CD4-positive, alpha-beta T cell treated with Interleukin-15 for 1 hour (primary cell): Measurements from ENCODE around the gene KRTAP12-3.
"Not testable (repeated sequence)": the region's sequence is repeated elsewhere in the genome, so short reads cannot be mapped to it uniquely, and the experiment has no call there.

Experiments used
- DNase-seq: peaks from one replicate; pipeline ENCODE4 v3.0.0-alpha.2; 2020

The KRTAP12-3 gene, protein sequence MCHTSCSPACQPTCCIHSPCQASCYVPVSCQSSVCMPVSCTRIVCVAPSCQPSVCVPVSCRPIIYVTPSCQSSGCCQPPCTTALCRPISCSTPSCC

GRCh38 chr21:44657635-44658540, at the start of gene KRTAP12-3:
TSS of gene KRTAP12-3 (plus strand) at chr21:44657932. CDS start at chr21:44657980, 48 bp downstream.
- DNase-seq = peak; percentile 65

- no peak for DNase-seq
Observed at GRCh38 chr21:44609193-44609592, 48.5 kb upstream of the KRTAP12-3 start.

DNA sequence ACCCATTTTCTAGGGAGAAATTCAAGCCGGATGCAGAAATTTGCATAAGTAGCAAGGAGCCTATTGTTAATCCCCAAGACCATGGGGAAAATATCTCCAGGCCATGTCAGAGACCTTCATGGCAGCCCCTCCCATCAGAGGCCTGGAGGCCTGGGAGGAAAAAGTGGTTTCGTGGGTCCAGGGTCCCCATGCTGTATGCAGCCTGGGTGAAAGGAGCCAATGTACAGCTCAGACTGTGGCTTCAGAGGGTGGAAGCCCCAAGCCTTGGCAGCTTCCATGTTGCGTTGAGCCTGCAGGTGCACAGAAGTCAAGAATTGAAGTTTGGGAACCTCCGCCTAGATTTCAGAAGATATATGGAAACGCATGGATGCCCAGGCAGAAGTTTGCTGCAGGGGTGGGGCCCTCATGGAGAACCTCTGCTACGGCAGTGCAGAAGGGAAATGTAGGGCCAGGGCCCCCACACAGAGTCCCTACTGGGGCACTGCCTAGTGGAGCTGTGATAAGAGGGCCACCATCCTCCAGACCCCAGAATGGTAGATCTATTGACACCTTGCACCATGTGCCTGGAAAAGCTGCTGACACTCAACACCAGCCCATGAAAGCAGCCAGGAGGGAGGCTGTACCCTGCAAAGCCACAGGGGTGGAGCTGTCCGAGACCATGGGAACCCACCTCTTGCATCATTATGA, 47.4 kb upstream of the KRTAP12-3 start:
- DNase-seq = not testable (repeated sequence)

DNA sequence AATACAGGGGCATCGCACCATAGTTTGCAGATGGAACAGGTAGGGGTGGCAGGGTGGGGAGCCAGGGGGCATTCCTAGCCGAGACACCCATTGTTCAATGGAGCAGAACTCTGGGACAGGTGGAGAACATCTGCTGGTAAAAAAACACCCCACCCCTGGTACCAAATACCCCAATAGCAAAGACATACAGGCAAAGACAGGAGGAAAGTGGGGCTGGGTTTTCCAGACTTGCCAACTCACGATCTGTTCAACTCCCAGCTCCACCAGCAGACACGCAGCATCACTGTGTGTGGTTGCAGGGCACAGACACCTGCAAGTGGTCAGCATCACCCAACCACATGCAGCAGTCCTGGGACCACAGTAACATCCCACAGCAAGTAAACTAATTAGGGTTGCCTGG, 46.2 kb upstream of the KRTAP12-3 start:
- DNase-seq = no peak

DNA sequence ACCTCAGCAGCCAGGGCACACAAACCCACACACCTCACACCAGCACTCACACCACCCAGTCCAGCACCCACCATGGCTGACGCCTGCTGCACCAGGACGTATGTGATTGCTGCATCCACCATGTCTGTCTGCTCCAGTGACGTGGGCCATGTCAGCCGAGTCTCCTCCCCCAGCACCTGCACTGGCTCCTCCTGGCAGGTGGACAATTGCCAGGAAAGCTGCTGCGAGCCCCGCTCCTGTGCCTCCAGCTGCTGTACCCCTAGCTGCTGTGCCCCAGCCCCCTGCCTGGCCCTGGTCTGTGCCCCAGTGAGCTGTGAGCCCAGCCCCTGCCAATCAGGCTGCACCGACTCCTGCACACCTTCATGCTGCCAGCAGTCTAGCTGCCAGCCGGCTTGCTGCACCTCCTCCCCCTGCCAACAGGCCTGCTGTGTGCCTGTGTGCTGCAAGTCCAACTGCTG, 45.7 kb upstream of the KRTAP12-3 start, which contains the start of gene KRTAP10-8:
TSS of gene KRTAP10-8 (plus strand) at position 51 of the 458 bp plus-strand sequence. CDS start at position 73, 22 bp downstream.
- DNase-seq = no peak

GRCh38 chr21:44612669-44613229, 45.0 kb upstream of the KRTAP12-3 start:
- DNase-seq = no peak

DNA sequence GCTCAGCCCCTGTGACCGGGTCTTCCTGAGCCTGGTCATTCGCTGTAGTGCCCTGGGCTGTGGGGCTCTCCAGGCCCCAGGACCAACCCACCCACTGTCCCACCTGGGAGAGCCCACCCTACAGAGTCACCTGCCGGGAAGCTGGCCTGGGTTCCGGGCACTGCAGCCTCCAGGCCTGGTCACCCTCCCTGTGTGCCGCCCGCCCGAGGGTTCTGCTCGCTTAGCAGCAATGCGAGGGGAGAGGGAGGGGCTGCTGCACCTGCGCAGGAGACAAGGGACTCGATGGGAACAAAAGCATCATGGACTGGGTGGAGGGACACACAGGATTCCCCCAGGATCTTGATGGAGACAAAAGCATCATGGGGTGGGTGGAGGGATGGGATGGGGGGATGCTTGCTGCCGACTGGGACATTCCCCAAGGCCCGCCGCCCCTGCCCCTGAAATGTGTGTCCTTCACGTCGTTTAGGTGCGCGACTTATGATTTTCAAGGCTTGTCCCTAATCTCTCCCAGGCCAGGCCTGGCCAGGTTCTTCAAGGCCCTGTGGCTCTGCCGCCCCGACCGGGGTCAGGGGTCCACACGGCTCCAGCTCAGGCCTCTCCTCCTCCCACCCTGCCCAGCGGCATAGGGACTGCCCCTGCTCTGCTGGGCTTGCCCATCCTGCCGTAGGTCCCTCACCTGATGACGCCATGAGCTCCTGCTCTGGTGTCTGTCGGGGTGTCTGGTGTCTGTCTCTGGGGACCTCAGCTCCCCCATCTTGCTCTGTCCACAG, 44.2 kb upstream of the KRTAP12-3 start:
- no peak for DNase-seq

- DNase-seq = no peak
Observed at GRCh38 chr21:44614161-44614631, 43.5 kb upstream of the KRTAP12-3 start.

DNA sequence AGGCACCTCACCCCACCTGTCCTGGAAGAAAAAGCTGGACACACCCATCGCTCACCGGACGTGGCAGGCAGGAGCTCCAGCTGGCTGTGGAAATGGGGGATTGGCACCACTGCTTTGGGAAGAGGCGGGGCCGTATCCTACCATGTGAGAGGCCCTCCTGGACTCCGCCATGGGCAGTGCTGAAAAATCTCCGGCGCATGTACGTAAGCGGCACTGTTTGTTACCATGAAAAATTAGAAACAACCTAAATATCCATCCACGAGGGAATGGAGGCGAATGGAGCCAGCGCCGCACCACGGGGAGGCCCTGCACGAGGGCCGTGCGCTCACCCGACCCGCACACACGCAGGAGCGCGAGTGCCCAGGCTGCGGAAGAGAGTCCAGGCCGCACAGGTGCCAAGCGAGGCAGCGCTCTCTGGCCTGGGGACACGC, 42.8 kb upstream of the KRTAP12-3 start:
- no peak for DNase-seq

GRCh38 chr21:44615466-44615865, 42.3 kb upstream of the KRTAP12-3 start:
- DNase-seq = no peak

DNA sequence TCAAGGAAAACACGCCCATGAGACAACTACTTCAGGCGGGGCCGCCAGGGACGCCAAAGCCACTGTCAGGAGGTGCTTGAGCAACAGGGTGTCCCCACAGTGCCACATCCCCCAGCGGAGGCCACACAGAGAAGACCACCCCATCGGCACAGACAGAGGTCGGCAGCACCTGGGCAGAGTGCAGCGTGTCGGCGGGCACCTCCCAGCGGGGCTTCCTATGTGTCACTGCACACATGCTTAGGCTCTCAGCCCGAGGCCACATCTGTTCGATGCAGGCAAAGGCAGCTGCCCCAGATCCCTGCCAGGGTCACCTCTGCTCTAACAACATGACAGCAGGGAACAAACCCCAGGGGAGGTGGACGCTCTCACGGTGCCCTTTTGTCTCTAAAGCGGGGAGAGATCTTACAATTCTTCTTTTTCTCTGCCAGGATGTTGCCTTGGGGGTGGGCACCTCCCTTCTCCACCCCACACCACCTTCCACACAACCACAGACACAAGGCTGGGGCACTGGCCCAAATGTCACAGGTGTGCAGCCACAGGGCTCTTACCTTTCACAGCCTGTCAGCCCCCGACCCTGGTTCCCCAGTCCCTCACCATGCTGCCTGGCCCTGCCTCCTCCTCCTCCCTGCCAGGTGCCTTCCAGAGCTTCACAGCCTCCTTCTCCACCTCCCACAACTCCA, 41.7 kb upstream of the KRTAP12-3 start:
- DNase-seq = no peak

- no peak for DNase-seq
Observed at GRCh38 chr21:44616591-44616926, 41.2 kb upstream of the KRTAP12-3 start.

DNA sequence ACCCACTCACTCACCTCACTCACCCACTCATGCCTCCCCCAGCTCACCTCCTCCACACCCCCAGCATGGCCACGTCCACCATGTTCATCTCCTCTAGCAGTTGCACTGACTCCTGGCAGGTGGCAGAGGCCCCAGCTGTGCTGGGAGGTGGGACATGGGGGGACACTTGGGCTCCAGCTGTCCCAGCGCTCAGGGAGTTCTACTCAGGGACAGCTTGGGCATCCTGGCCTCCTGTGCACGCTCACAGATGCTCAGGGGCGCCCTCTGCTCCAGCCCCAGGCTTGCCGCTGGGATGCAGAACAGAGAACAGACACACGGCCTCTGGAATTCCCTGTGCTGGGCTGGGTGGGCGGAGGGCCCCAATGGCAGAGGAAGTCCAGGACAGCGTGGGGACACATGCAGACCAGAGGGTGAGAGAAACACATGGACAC, 40.6 kb upstream of the KRTAP12-3 start:
- DNase-seq = no peak

DNA sequence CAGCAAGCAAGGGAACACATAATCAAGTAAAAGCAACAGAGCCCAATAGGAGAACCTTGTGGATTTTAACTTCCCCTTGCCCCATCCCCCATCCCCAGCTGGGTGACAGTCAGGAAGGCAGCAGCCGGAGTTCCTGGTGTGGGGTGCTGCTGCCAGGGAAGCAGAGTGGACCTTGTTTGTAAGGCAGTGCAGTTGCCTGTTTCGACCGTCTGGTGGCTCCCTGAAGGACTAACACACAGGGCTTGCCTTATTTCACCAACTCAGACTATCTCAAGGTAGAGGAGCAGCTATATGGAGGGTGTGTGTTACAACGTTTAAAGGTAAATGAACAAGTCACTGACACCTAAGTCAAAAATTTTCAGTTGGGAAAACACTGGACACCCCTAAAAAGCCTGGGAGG, 39.2 kb upstream of the KRTAP12-3 start:
- no peak for DNase-seq

DNA sequence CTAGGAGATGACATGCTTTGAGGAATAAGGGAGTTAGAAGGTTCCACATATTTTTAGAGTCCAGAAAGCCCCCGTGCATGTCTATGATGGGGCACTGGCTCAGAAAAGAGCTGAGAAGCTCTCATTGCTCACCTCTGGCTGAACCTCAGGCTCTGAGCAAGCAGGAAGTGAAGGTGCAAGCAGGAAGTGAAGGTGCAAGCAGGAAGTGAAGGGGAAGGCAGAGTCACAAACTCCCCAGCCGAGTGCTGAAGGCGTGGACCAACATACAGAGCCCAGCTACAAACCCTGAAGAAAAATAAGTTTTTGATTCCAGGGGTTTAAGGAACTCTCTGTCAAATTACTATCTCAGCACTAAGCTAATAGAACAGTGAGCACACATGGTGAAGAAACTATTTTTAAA, 38.8 kb upstream of the KRTAP12-3 start:
- peak; percentile 74 for DNase-seq

DNA sequence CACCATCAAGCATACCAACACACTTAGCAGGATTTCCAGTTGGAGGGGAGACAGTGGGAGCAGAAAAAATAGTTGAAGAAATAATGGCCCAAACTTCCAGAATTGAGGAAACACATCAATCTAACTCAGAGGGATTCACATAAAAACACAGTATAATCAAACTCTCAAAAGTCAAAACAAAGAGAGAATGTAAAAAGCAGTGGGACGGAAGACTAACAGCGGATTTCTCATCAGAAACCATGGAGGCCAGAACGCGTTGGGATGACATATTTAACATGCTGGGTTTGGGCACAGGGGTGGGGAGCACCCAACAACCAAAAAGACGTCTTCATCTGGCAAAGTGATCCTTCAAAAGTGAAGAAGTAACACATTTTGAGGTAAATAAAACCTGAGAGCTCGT, 37.8 kb upstream of the KRTAP12-3 start:
- DNase-seq = no peak

GRCh38 chr21:44623575-44623974, 34.2 kb upstream of the KRTAP12-3 start:
- no peak for DNase-seq

GRCh38 chr21:44625756-44626155, 32.0 kb upstream of the KRTAP12-3 start:
- no peak for DNase-seq

DNA sequence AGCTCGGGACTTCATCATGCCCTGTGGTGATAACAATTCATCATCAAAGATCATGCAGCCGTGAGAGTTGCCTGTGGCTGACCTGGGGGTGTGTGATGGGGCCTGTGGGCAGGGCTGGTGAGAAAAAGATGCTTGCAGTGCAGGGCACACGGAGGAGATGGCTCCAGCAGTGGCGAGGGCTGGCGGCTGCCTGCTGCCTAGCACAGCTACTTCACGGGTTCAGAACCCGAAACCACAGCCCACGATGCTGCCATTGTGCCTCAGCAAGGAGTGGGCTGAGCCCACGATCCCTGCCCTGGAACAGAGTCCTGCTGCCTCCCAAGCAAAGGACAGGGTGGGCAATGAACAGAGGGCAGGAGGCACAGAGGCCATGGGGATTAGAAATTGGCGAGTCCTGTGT, 31.5 kb upstream of the KRTAP12-3 start:
- peak; percentile 42 for DNase-seq

- no peak for DNase-seq
Observed at GRCh38 chr21:44626673-44627143, 31.0 kb upstream of the KRTAP12-3 start, which contains the start of gene KRTAP10-9. TSS of gene KRTAP10-9 (plus strand) at chr21:44627093. CDS start at chr21:44627172, 79 bp downstream.

DNA sequence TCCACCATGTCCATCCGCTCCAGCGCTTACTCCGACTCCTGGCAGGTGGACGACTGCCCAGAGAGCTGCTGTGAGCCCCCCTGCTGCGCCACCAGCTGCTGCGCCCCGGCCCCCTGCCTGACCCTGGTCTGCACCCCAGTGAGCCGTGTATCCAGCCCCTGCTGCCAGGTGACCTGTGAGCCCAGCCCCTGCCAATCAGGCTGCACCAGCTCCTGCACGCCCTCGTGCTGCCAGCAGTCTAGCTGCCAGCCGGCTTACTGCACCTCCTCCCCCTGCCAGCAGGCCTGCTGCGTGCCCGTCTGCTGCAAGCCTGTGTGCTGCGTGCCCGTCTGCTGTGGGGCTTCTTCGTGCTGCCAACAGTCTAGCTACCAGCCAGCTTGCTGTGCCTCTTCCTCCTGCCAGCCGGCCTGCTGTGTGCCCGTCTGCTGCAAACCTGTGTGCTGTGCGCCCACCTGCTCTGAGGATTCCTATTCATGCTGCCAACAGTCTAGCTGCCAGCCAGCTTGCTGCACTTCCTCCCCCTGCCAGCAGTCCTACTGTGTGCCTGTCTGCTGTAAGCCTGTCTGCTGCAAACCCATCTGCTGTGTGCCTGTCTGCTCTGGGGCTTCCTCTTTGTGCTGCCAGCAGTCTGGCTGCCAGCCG, 30.4 kb upstream of the KRTAP12-3 start:
- not testable (repeated sequence) for DNase-seq
